Measurements from ENCODE around the gene SPRR2B.

GRCh38 chr1:153095764-153096163 is 24.4 kb upstream of the SPRR2B start:
- TF ChIP-seq, protein P1, sequence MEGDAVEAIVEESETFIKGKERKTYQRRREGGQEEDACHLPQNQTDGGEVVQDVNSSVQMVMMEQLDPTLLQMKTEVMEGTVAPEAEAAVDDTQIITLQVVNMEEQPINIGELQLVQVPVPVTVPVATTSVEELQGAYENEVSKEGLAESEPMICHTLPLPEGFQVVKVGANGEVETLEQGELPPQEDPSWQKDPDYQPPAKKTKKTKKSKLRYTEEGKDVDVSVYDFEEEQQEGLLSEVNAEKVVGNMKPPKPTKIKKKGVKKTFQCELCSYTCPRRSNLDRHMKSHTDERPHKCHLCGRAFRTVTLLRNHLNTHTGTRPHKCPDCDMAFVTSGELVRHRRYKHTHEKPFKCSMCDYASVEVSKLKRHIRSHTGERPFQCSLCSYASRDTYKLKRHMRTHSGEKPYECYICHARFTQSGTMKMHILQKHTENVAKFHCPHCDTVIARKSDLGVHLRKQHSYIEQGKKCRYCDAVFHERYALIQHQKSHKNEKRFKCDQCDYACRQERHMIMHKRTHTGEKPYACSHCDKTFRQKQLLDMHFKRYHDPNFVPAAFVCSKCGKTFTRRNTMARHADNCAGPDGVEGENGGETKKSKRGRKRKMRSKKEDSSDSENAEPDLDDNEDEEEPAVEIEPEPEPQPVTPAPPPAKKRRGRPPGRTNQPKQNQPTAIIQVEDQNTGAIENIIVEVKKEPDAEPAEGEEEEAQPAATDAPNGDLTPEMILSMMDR (IDR thresholded peaks at IDR 0.05) = no peak
- no peak for TF ChIP-seq EP300 (IDR thresholded peaks at IDR 0.05)
- TF ChIP-seq POLR2AphosphoS5 (IDR thresholded peaks at IDR 0.05) = no peak

Measured in sigmoid colon (tissue), 4 donors.